CD14-positive monocyte (primary cell): ENCODE results near the gene JMJD7. TPM values are rescaled to one million over a fixed set of nuclear protein-coding genes. Genes with fewer than 3 reads are reported as not detected.

Source experiments
- DNase-seq, 3 donors: peaks; one replicate each; pipeline ENCODE4 v3.0.0-alpha.2; 2011 to 2022
- H2AFZ ChIP-seq: 2 replicates; pipeline ENCODE4 v1.6.0; 2012; ENCODE audit warnings: mild to moderate bottlenecking, low read depth, low read length, inconsistent platforms; ENCODE audit not compliant: insufficient read depth, poor library complexity, severe bottlenecking
- H3K27ac ChIP-seq, 2 donors: 1 replicate in 1 of 2; 2 replicates in 1 of 2; pipeline ENCODE4 v1.5.1; 2012 to 2013; ENCODE audit warnings: low read length in 2 of 2, control low read depth in 1 of 2, inconsistent platforms in 1 of 2, low read depth in 1 of 2, mild to moderate bottlenecking in 1 of 2
- H3K27me3 ChIP-seq, 2 donors: one replicate each; pipeline versions ENCODE4 v1.6.0 to v1.6.1; 2011 to 2013; ENCODE audit warnings: low read length in 2 of 2; ENCODE audit not compliant: control insufficient read depth in 2 of 2, insufficient read depth in 2 of 2
- H3K36me3 ChIP-seq, 2 donors: replicated peaks in 1 of 2; 1 replicate in 1 of 2; 2 replicates in 1 of 2; pipeline versions ENCODE4 v1.5.1 to v1.6.1; 2012 to 2013; ENCODE audit warnings: low read length in 2 of 2, control low read depth in 1 of 2, inconsistent platforms in 1 of 2, mild to moderate bottlenecking in 1 of 2; ENCODE audit not compliant: insufficient read depth in 2 of 2, control insufficient read depth in 1 of 2
- H3K4me1 ChIP-seq, 2 donors: 1 replicate in 1 of 2; 2 replicates in 1 of 2; pipeline versions ENCODE4 v1.5.1 to v1.6.1; 2012 to 2013; ENCODE audit warnings: low read length in 2 of 2, control low read depth in 1 of 2, inconsistent platforms in 1 of 2, mild to moderate bottlenecking in 1 of 2, moderate library complexity in 1 of 2; ENCODE audit not compliant: insufficient read depth in 2 of 2, control insufficient read depth in 1 of 2
- H3K4me2 ChIP-seq: replicated peaks from 2 replicates; pipeline ENCODE3; 2012; ENCODE audit warnings: low read length, moderate library complexity, mild to moderate bottlenecking; ENCODE audit not compliant: poor library complexity, severe bottlenecking; ENCODE audit errors: extremely low read depth
- H3K4me3 ChIP-seq, 3 experiments: fragments of 200-600 bp in 1 of 3; sonication (generic) in 1 of 3; replicated peaks in 1 of 3; 1 replicate in 2 of 3; 2 replicates in 1 of 3; pipeline ENCODE4 v1.5.1; 2011 to 2013; ENCODE audit warnings: low read length in 3 of 3, mild to moderate bottlenecking in 3 of 3, control low read depth in 2 of 3, low read depth in 2 of 3, inconsistent platforms in 1 of 3, moderate library complexity in 1 of 3
- H3K79me2 ChIP-seq: 2 replicates; pipeline ENCODE4 v1.6.0; 2012; ENCODE audit warnings: mild to moderate bottlenecking, control low read depth, inconsistent platforms, low read length, moderate library complexity; ENCODE audit not compliant: insufficient read depth
- H3K9ac ChIP-seq: 2 replicates; pipeline ENCODE4 v1.6.0; 2017; ENCODE audit warnings: low read length, mild to moderate bottlenecking; ENCODE audit not compliant: insufficient read depth, poor library complexity, severe bottlenecking
- H3K9me3 ChIP-seq, 2 donors: replicated peaks in 1 of 2; 1 replicate in 1 of 2; 2 replicates in 1 of 2; pipeline versions ENCODE4 v1.5.1 to v1.6.1; 2012 to 2013; ENCODE audit warnings: low read length in 2 of 2, control low read depth in 1 of 2; ENCODE audit not compliant: control insufficient read depth in 1 of 2, insufficient read depth in 1 of 2
- H4K20me1 ChIP-seq: 2 replicates; pipeline ENCODE4 v1.6.0; 2012; ENCODE audit warnings: mild to moderate bottlenecking, low read length, control low read depth, moderate library complexity; ENCODE audit not compliant: insufficient read depth
- H3K27ac Mint-ChIP-seq, 7 donors: one replicate each; pipeline ENCODE4 v1.8.0; 2020; ENCODE audit warnings: mild to moderate bottlenecking in 7 of 7, mixed read lengths in 7 of 7, moderate library complexity in 6 of 7, inconsistent platforms in 2 of 7
- H3K27me3 Mint-ChIP-seq, 3 donors: one replicate each; pipeline ENCODE4 v1.8.0; 2021 to 2022; ENCODE audit warnings: low read depth in 3 of 3, mild to moderate bottlenecking in 3 of 3, mixed read lengths in 3 of 3, moderate library complexity in 3 of 3, inconsistent platforms in 1 of 3
- H3K36me3 Mint-ChIP-seq, 2 donors: one replicate each; pipeline ENCODE4 v1.8.0; 2020; ENCODE audit warnings: mixed read lengths in 2 of 2, inconsistent platforms in 1 of 2, mild to moderate bottlenecking in 1 of 2
- H3K4me1 Mint-ChIP-seq: one replicate; pipeline ENCODE4 v1.8.0; 2020; ENCODE audit warnings: mild to moderate bottlenecking, mixed read lengths
- H3K4me3 Mint-ChIP-seq, 2 donors: one replicate each; pipeline ENCODE4 v1.8.0; 2020; ENCODE audit warnings: mild to moderate bottlenecking in 2 of 2, mixed read lengths in 2 of 2, moderate library complexity in 1 of 2
- H3K9me3 Mint-ChIP-seq, 7 donors: one replicate each; pipeline ENCODE4 v1.8.0; 2020 to 2022; ENCODE audit warnings: mixed read lengths in 7 of 7, mild to moderate bottlenecking in 6 of 7, moderate library complexity in 6 of 7, inconsistent platforms in 2 of 7
- CTCF ChIP-seq: fragments of 200-600 bp; IDR thresholded peaks from one replicate; pipeline ENCODE4 v1.8.0; 2022; ENCODE audit warnings: antibody characterized with exemption, mild to moderate bottlenecking
- WGBS: methylation state at CpG from one replicate; pipeline ENCODE4 v1.1.5; 2013; ENCODE audit warnings: missing lambda C conversion rate; ENCODE audit not compliant: insufficient coverage; 5-methylcytosine and 5-hydroxymethylcytosine counted together
- intact Hi-C, 2 donors: fragments of 100-400 bp; cut with micrococcal nuclease; formaldehyde crosslinking; loops; one replicate each; pipeline versions ENCODE4 v1.15.0 to v1.15.1; 2023
- polyA plus RNA-seq, 3 donors: library from polyadenylated mRNA; depleted of rRNA in 1 of 3; unstranded in 2 of 3; stranded (reverse) in 1 of 3; fragments of 300-500 nt in 2 of 3; fragments of >200 nt in 1 of 3; fragmentation: Illumina TruSeq in 2 of 3; gene quantifications; 1 replicate in 2 of 3; 2 replicates in 1 of 3; pipeline ENCODE4 v1.2.3, GENCODE V29; 2012 to 2021

JMJD7 gene
- polyA plus RNA-seq, 3 donors = 11.3 to 18.8 (median 15.2) TPM

GRCh38 chr15:41848631-41849030 lies 20.7 kb downstream of the JMJD7 start:
- H3K36me3 ChIP-seq = peaks cover 50 to 54% of the 10 kb centered on the region in 2 donors
- intact Hi-C loops = no loop called here
- Mint-ChIP-seq H3K4me1 (no peaks in the 10 kb centered on the region), H3K27ac (no peak overlapping the region), H3K36me3 (peaks cover 40 to 53% of the 10 kb centered on the region in 2 donors), H3K9me3 (no peaks in the 10 kb centered on the region), H3K4me3 (no peak overlapping the region), H3K27me3 (peaks cover 0 to 10% (median 9%) of the 10 kb centered on the region in 3 donors)
- H3K27ac ChIP-seq = no peak overlapping the region
- no peak for DNase-seq
- H3K9ac ChIP-seq = no peak overlapping the region
- H3K27me3 ChIP-seq = no peaks in the 10 kb centered on the region
- H3K4me1 ChIP-seq = no peaks in the 10 kb centered on the region
- H3K4me2 ChIP-seq = no peak overlapping the region
- H3K79me2 ChIP-seq = no peaks in the 10 kb centered on the region
- H2AFZ ChIP-seq = no peak overlapping the region
- TF ChIP-seq CTCF = no peak
- no peak overlapping the region for H3K4me3 ChIP-seq
- 87% methylated on average over 9 of the region's 10 CpGs for WGBS
- H3K9me3 ChIP-seq = no peaks in the 10 kb centered on the region
- H4K20me1 ChIP-seq = no peaks in the 10 kb centered on the region

- H3K27me3 ChIP-seq = no peaks in the 10 kb centered on the region
- H2AFZ ChIP-seq = no peak overlapping the region
- 100% methylated on average over 1 of the region's 6 CpGs for WGBS
- H3K27ac ChIP-seq = no peak overlapping the region
- DNase-seq = no peak
- H3K4me1 Mint-ChIP-seq = no peaks in the 10 kb centered on the region
- no peaks in the 10 kb centered on the region for H4K20me1 ChIP-seq
- peaks cover 37 to 50% of the 10 kb centered on the region in 2 donors for H3K36me3 Mint-ChIP-seq
- H3K9me3 ChIP-seq = no peaks in the 10 kb centered on the region
- no peak overlapping the region for H3K27ac Mint-ChIP-seq
- H3K4me3 ChIP-seq = no peak overlapping the region
- peaks cover 45 to 49% of the 10 kb centered on the region in 2 donors for H3K36me3 ChIP-seq
- H3K79me2 ChIP-seq = no peaks in the 10 kb centered on the region
- no peak for TF ChIP-seq CTCF
- no peaks in the 10 kb centered on the region for H3K4me1 ChIP-seq
- H3K27me3 Mint-ChIP-seq = peaks cover 0 to 10% (median 9%) of the 10 kb centered on the region in 3 donors
- no peaks in the 10 kb centered on the region for H3K9me3 Mint-ChIP-seq
- H3K9ac ChIP-seq = no peak overlapping the region
- H3K4me2 ChIP-seq = no peak overlapping the region
- no peak overlapping the region for H3K4me3 Mint-ChIP-seq
- intact Hi-C loops = no loop called here
These were observed 21.3 kb downstream of the JMJD7 start for GRCh38 chr15:41849204-41849603.
